ENCODE data around the gene WWOX.

The WWOX gene

GRCh38 chr16:78473031-78473699 lies 373.7 kb downstream of the WWOX start:
- DNase-seq (ENCODE audit: extremely low read depth, low read depth), result no peak

GRCh38 chr16:78474762-78475161 lies 375.3 kb downstream of the WWOX start:
- no peak for DNase-seq (ENCODE audit: extremely low read depth, low read depth)
- no peak for TF ChIP-seq CTCF (IDR thresholded peaks at IDR 0.05; ENCODE audit: low read depth, low read length)

More at GRCh38 chr16:78473031-78473699, 373.7 kb downstream of the WWOX start:
- no peak for TF ChIP-seq CTCF (IDR thresholded peaks at IDR 0.05; ENCODE audit: low read depth, low read length)

- DNase-seq (ENCODE audit: extremely low read depth, low read depth), result no peak
- no peak for TF ChIP-seq CTCF (IDR thresholded peaks at IDR 0.05; ENCODE audit: low read depth, low read length)
Measured at GRCh38 chr16:78476615-78477014, 377.2 kb downstream of the WWOX start.

GRCh38 chr16:78478267-78478861 lies 378.9 kb downstream of the WWOX start:
- no peak for DNase-seq (ENCODE audit: extremely low read depth, low read depth)
- TF ChIP-seq CTCF (IDR thresholded peaks at IDR 0.05; ENCODE audit: low read depth, low read length), result no peak

- DNase-seq (ENCODE audit: extremely low read depth, low read depth), result no peak
- TF ChIP-seq CTCF (IDR thresholded peaks at IDR 0.05; ENCODE audit: low read depth, low read length), result no peak
Measured at GRCh38 chr16:78479723-78480122, 380.3 kb downstream of the WWOX start.

GRCh38 chr16:78480588-78480987 lies 381.1 kb downstream of the WWOX start:
- DNase-seq (ENCODE audit: extremely low read depth, low read depth), result no peak
- TF ChIP-seq CTCF (IDR thresholded peaks at IDR 0.05; ENCODE audit: low read depth, low read length), result no peak

GRCh38 chr16:78483124-78483992 lies 383.9 kb downstream of the WWOX start:
- no peak for TF ChIP-seq CTCF (IDR thresholded peaks at IDR 0.05; ENCODE audit: low read depth, low read length)
- no peak for DNase-seq (ENCODE audit: extremely low read depth, low read depth)
